ENCODE measurements around the gene CHTF8. TPM values are rescaled to one million over a fixed set of nuclear protein-coding genes. Genes with fewer than 3 reads are reported as not detected.

The CHTF8 gene
- polyA plus RNA-seq, 1 of the 3 experiments (the other 2 are of a cell fraction): 83.0 TPM

GRCh38 chr16:69166946-69167930 is 34.9 kb upstream of the CHTF8 start:
- peak overlapping the region; percentile 17; the same call in 1 of the 2 replicates for H3K9ac ChIP-seq
- H3K4me1 ChIP-seq (ENCODE audit: control insufficient read depth in 1 of 2, insufficient read depth in 2 of 2, low read depth in 1 of 2, low read length in 1 of 2): peaks cover 2 to 21% of the 10 kb centered on the region in 2 experiments; a peak in 3 of 4 replicates
- 56% methylated on average over 7 of the region's 7 CpGs for WGBS (ENCODE audit: low lambda C conversion rate)
- peak overlapping the region in 1 of 2 experiments; percentile 73; a peak in 2 of 4 replicates for H3K27ac ChIP-seq (ENCODE audit: low read depth in 2 of 2, low read length in 1 of 2)
- H3K9me2 ChIP-seq: no peaks in the 10 kb centered on the region
- TF ChIP-seq PBX3 (IDR thresholded peaks at IDR 0.05): peak; percentile 71; the same call in 1 of the 2 replicates
- TF ChIP-seq, protein P1, sequence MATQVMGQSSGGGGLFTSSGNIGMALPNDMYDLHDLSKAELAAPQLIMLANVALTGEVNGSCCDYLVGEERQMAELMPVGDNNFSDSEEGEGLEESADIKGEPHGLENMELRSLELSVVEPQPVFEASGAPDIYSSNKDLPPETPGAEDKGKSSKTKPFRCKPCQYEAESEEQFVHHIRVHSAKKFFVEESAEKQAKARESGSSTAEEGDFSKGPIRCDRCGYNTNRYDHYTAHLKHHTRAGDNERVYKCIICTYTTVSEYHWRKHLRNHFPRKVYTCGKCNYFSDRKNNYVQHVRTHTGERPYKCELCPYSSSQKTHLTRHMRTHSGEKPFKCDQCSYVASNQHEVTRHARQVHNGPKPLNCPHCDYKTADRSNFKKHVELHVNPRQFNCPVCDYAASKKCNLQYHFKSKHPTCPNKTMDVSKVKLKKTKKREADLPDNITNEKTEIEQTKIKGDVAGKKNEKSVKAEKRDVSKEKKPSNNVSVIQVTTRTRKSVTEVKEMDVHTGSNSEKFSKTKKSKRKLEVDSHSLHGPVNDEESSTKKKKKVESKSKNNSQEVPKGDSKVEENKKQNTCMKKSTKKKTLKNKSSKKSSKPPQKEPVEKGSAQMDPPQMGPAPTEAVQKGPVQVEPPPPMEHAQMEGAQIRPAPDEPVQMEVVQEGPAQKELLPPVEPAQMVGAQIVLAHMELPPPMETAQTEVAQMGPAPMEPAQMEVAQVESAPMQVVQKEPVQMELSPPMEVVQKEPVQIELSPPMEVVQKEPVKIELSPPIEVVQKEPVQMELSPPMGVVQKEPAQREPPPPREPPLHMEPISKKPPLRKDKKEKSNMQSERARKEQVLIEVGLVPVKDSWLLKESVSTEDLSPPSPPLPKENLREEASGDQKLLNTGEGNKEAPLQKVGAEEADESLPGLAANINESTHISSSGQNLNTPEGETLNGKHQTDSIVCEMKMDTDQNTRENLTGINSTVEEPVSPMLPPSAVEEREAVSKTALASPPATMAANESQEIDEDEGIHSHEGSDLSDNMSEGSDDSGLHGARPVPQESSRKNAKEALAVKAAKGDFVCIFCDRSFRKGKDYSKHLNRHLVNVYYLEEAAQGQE (IDR thresholded peaks at IDR 0.05; ENCODE audit: low read depth, low read length): no peak
- peak in 1 of 2 experiments; percentile 62; a peak in 1 of 4 replicates for TF ChIP-seq EP300 (IDR thresholded peaks at IDR 0.05; ENCODE audit: borderline replicate concordance in 1 of 2, low read depth in 1 of 2, low read length in 1 of 2)
- peak; percentile 66; the same call in 1 of the 2 replicates for TF ChIP-seq FOSL2 (IDR thresholded peaks at IDR 0.05; ENCODE audit: borderline replicate concordance, low read depth)
- peak; percentile 59; the same call in 1 of the 2 replicates for TF ChIP-seq JUND (IDR thresholded peaks at IDR 0.05)
- peak; percentile 77 for TF ChIP-seq TCF12 (IDR thresholded peaks at IDR 0.05)
- no peak for TF ChIP-seq RAD21 (IDR thresholded peaks at IDR 0.05; ENCODE audit: low read length)
- no peak for TF ChIP-seq GATA2 (CRISPR knock-in tag; IDR thresholded peaks at IDR 0.05)
- H4K20me1 ChIP-seq (ENCODE audit: insufficient read depth): peaks cover 11% of the 10 kb centered on the region; the same call in 1 of the 2 replicates
- H3K9me3 ChIP-seq: no peaks in the 10 kb centered on the region
- peaks cover 42 to 50% of the 10 kb centered on the region in 2 experiments for H3K36me3 ChIP-seq (replicated peaks in 1 of 2; ENCODE audit: control insufficient read depth in 1 of 2, insufficient read depth in 2 of 2, low read length in 1 of 2)
- H3K4me3 ChIP-seq (ENCODE audit: low read depth in 2 of 2, low read length in 1 of 2): no peak overlapping the region
- H3K4me2 ChIP-seq: peak overlapping the region; percentile 77
- ChIA-PET POLR2A (interaction anchor here (0.7 kb wide), 1 partner anchor 67 kb away, joined by 3 read pairs; no protein-coding TSS in a partner anchor), CTCF (interaction anchor here (0.8 to 2.6 kb wide), 6 partner anchors 9 to 145 kb away, joined by 3 to 13 read pairs (median 4); no protein-coding TSS in a partner anchor)
- H3K79me2 ChIP-seq (ENCODE audit: insufficient read depth): no peaks in the 10 kb centered on the region
- no peak overlapping the region for H2AFZ ChIP-seq (ENCODE audit: low read depth)
- no peaks in the 10 kb centered on the region for H3K27me3 ChIP-seq (ENCODE audit: insufficient read depth)
- DNase-seq: no peak
- peaks cover 42% of the 10 kb centered on the region for H3F3A ChIP-seq (replicated peaks; ENCODE audit: insufficient read depth)

Data from SK-N-SH (cell line).